NCI-H1694 (cell line): ENCODE results near the gene HDAC4.

Source experiments
- DNase-seq: peaks from one replicate; lab custom pipeline; 2025; lab: John Stamatoyannopoulos, UW

HDAC4 gene

GRCh38 chr2:239368906-239369552 is 31.8 kb downstream of the HDAC4 start:
- DNase-seq: no peak

GRCh38 chr2:239368321-239368720 is 32.5 kb downstream of the HDAC4 start:
- DNase-seq: no peak

GRCh38 chr2:239366740-239367139 is 34.1 kb downstream of the HDAC4 start:
- DNase-seq: no peak

GRCh38 chr2:239365782-239366435 is 34.9 kb downstream of the HDAC4 start:
- no peak for DNase-seq

GRCh38 chr2:239365071-239365781 is 35.6 kb downstream of the HDAC4 start:
- DNase-seq: no peak

GRCh38 chr2:239363946-239364637 is 36.7 kb downstream of the HDAC4 start:
- no peak for DNase-seq

- no peak for DNase-seq
These were observed 38.3 kb downstream of the HDAC4 start for GRCh38 chr2:239362507-239362906.

- DNase-seq: no peak
These were observed 39.5 kb downstream of the HDAC4 start for GRCh38 chr2:239361311-239361642.

- no peak for DNase-seq
These were observed 40.2 kb downstream of the HDAC4 start for GRCh38 chr2:239360421-239361310.

- no peak for DNase-seq
These were observed 40.8 kb downstream of the HDAC4 start for GRCh38 chr2:239360008-239360407.

GRCh38 chr2:239359196-239359912 is 41.5 kb downstream of the HDAC4 start:
- no peak for DNase-seq

- DNase-seq: no peak
These were observed 42.6 kb downstream of the HDAC4 start for GRCh38 chr2:239358062-239358754.

GRCh38 chr2:239355724-239356123 is 45.1 kb downstream of the HDAC4 start:
- no peak for DNase-seq

GRCh38 chr2:239355139-239355538 is 45.7 kb downstream of the HDAC4 start:
- no peak for DNase-seq

- no peak for DNase-seq
These were observed 46.1 kb downstream of the HDAC4 start for GRCh38 chr2:239354791-239355136.

- no peak for DNase-seq
These were observed 46.6 kb downstream of the HDAC4 start for GRCh38 chr2:239354132-239354790.

- no peak for DNase-seq
These were observed 47.1 kb downstream of the HDAC4 start for GRCh38 chr2:239353692-239354091.

GRCh38 chr2:239351687-239352086 is 49.1 kb downstream of the HDAC4 start:
- DNase-seq: no peak

- no peak for DNase-seq
These were observed 51.2 kb downstream of the HDAC4 start for GRCh38 chr2:239349453-239350135.
